Osteocyte (in vitro differentiated cells): ENCODE data around the gene STX2. TPM values are rescaled to one million over a fixed set of nuclear protein-coding genes. Genes with fewer than 3 reads are reported as not detected.
A peak's percentile ranks its signal among the peaks of the same experiment; 100 is the strongest.

Source experiments
- DNase-seq: peaks from one replicate; pipeline ENCODE4 v3.0.0; 2021; ENCODE audit warnings: mixed read lengths; ENCODE audit not compliant: unreplicated experiment; ENCODE audit errors: extremely low spot score
- H3K27ac Mint-ChIP-seq: one replicate; pipeline ENCODE4 v1.8.0; 2021; ENCODE audit warnings: mild to moderate bottlenecking, mixed read lengths; ENCODE audit not compliant: unreplicated experiment
- H3K27me3 Mint-ChIP-seq: one replicate; pipeline ENCODE4 v1.8.0; 2021; ENCODE audit warnings: mixed read lengths; ENCODE audit not compliant: unreplicated experiment
- H3K36me3 Mint-ChIP-seq: one replicate; pipeline ENCODE4 v1.8.0; 2021; ENCODE audit warnings: mixed read lengths; ENCODE audit not compliant: unreplicated experiment
- H3K4me1 Mint-ChIP-seq: one replicate; pipeline ENCODE4 v1.8.0; 2021; ENCODE audit warnings: mixed read lengths; ENCODE audit not compliant: unreplicated experiment
- H3K4me3 Mint-ChIP-seq: one replicate; pipeline ENCODE4 v1.8.0; 2021; ENCODE audit warnings: mild to moderate bottlenecking, moderate library complexity, mixed read lengths; ENCODE audit not compliant: unreplicated experiment
- H3K9me3 Mint-ChIP-seq: one replicate; pipeline ENCODE4 v1.8.0; 2021; ENCODE audit warnings: mixed read lengths; ENCODE audit not compliant: unreplicated experiment
- total RNA-seq: library from RNA; stranded (reverse); gene quantifications from 2 replicates; pipeline ENCODE4 v1.2.1, GENCODE V29; 2021
- TF ChIP-seq, protein P1 (sequence below): fragments of 200-600 bp; sonication (generic); IDR thresholded peaks from 2 replicates; pipeline ENCODE4 v1.5.0; 2021; ENCODE audit warnings: antibody characterized with exemption, mild to moderate bottlenecking, moderate library complexity

STX2 gene
- total RNA-seq, 1 donor from 2014 or later, result 32.0 TPM

DNA sequence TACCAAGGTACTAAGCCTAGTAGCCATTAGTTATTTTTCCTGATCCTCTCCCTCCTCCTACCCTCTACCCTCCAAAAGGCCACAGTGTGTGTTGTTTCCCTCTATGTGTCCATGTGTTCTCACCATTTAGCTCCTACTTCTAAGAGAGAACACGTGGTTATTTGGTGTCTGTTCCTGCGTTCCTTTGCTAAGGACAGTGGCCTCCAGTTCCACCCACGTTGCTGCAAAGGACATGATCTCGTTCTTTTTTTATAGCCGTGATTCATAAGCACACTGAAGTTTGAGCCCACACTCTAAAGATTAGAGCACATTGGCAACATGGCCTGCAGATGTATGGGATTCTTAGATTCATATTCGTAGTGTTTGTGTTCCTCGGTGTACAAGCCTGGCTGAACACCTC is 8.1 kb upstream of the STX2 start:
- Mint-ChIP-seq H3K9me3 (no peaks in the 10 kb centered on the region), H3K36me3 (no peaks in the 10 kb centered on the region), H3K27ac (no peak overlapping the region), H3K4me3 (no peak overlapping the region), H3K27me3 (peaks cover 4% of the 10 kb centered on the region), H3K4me1 (peaks cover 14% of the 10 kb centered on the region)
- no peak for DNase-seq
- TF ChIP-seq, protein P1, sequence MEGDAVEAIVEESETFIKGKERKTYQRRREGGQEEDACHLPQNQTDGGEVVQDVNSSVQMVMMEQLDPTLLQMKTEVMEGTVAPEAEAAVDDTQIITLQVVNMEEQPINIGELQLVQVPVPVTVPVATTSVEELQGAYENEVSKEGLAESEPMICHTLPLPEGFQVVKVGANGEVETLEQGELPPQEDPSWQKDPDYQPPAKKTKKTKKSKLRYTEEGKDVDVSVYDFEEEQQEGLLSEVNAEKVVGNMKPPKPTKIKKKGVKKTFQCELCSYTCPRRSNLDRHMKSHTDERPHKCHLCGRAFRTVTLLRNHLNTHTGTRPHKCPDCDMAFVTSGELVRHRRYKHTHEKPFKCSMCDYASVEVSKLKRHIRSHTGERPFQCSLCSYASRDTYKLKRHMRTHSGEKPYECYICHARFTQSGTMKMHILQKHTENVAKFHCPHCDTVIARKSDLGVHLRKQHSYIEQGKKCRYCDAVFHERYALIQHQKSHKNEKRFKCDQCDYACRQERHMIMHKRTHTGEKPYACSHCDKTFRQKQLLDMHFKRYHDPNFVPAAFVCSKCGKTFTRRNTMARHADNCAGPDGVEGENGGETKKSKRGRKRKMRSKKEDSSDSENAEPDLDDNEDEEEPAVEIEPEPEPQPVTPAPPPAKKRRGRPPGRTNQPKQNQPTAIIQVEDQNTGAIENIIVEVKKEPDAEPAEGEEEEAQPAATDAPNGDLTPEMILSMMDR, result no peak

- TF ChIP-seq, protein P1, result no peak
- Mint-ChIP-seq H3K4me1 (peaks cover 14% of the 10 kb centered on the region), H3K27ac (no peak overlapping the region), H3K27me3 (peaks cover 4% of the 10 kb centered on the region), H3K4me3 (no peak overlapping the region), H3K9me3 (no peaks in the 10 kb centered on the region), H3K36me3 (no peaks in the 10 kb centered on the region)
- no peak for DNase-seq
Measured at GRCh38 chr12:130846369-130846768, 7.3 kb upstream of the STX2 start.

DNA sequence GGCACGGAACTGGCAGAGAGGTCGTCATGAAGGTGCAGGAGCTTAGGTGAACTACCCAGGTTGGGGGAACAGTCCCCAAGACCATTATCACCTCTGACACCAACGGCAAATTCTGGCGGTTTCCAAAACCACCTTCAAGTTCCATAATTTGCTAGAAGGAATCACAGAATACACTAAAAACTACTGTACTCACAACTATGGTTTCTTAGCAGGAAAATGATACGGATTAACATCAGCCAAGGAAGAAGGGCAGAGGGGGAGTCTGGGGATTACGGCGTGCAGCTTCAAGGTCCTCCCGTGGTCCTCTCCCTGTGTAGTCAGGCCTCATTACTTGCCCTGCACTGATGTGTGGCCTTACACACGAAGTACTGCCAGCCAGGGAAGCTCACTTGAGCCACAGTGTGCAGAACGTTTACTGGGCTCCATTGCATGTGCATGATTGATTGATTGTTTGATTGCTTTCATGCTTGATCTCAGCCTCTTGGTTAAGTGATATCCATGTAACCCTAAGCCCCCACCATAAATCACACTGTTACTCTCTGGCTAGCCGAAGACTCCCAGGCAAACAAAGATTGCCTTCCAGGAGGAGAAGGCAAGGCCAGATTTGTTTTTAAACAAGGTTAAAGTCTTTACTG is 837 bp upstream of the STX2 start:
- H3K4me1 Mint-ChIP-seq, result peaks cover 29% of the 10 kb centered on the region
- H3K27ac Mint-ChIP-seq, result peak overlapping the region; percentile 6
- peak overlapping the region; percentile 61 for H3K4me3 Mint-ChIP-seq
- TF ChIP-seq, protein P1, result no peak
- DNase-seq, result no peak
- no peaks in the 10 kb centered on the region for H3K27me3 Mint-ChIP-seq
- no peaks in the 10 kb centered on the region for H3K9me3 Mint-ChIP-seq
- H3K36me3 Mint-ChIP-seq, result no peaks in the 10 kb centered on the region

DNA sequence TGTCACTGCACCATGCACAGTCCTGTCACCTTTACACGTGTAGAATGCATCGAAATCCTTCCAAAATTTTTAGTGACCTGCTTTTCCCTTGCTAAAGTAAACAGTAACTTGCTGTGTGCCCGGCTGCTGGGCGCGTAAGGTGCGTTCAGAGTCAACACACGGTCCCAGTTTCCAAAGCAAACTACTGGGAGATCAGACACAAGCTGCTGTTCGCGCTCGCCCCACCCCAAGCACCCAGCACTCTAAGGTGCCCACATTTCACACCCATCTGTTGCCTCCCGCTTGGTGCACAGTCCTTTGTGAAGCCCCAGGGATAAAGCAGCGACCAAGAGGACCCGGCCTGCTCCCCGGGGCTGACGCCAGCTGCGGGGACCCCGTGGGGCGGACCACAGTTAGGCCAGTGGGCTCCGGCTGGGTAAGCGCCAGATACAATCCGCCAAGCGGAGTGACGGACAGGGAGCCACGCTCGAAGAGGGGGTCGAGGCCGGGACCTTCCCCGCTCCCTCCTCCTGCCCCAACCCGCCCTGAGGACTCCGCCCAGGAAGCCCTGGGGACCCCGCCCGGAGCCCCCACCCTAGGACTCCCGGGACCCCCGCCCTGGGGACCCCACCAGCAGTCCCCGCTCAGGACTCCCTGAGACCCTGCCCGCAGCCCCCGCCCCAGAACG is 633 bp downstream of the STX2 start:
- TF ChIP-seq, protein P1, result no peak
- Mint-ChIP-seq H3K9me3 (no peaks in the 10 kb centered on the region), H3K36me3 (peaks cover 2% of the 10 kb centered on the region), H3K4me3 (peak overlapping the region; percentile 83), H3K4me1 (peaks cover 34% of the 10 kb centered on the region), H3K27me3 (no peaks in the 10 kb centered on the region), H3K27ac (peak overlapping the region; percentile 13)
- DNase-seq, result no peak

- H3K36me3 Mint-ChIP-seq, result peaks cover 2% of the 10 kb centered on the region
- no peaks in the 10 kb centered on the region for H3K9me3 Mint-ChIP-seq
- H3K4me3 Mint-ChIP-seq, result no peak overlapping the region
- no peak overlapping the region for H3K27ac Mint-ChIP-seq
- H3K4me1 Mint-ChIP-seq, result peaks cover 59% of the 10 kb centered on the region
- H3K27me3 Mint-ChIP-seq, result no peaks in the 10 kb centered on the region
- TF ChIP-seq, protein P1, result no peak
- no peak for DNase-seq
Measured at GRCh38 chr12:130835436-130835835, 3.6 kb downstream of the STX2 start.
